ENCODE measurements around the gene USP6.
"Not testable (repeated sequence)": the region's sequence is repeated elsewhere in the genome, so short reads cannot be mapped to it uniquely, and the experiment has no call there.

Gene USP6

DNA sequence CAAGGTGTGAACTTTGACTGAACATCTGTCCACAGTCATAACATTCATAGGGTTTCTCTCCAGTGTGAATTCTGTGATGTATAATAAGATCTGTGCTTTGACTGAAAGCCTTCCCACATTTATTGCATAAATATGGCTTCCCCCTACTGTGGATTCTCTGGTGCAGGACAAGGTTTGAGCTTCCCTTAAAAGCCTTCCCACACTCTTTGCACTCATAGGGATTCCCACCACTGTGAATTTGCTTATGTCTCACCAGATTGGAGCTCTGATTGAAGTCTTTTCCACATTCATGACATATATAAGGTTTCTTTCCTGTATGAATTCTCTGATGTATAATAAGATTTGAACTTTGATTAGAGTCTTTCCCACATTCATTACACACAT is 67.6 kb downstream of the USP6 start:
- in situ Hi-C loops (cut with HindIII; ENCODE audit: low sequenced_read_pairs): no loop called here

- in situ Hi-C loops (cut with HindIII; ENCODE audit: low sequenced_read_pairs): no loop called here
Measured at GRCh38 chr17:5184288-5184687, 68.5 kb downstream of the USP6 start.

- in situ Hi-C loops (cut with HindIII; ENCODE audit: low sequenced_read_pairs): no loop called here
Measured at GRCh38 chr17:5191541-5192417, 75.9 kb downstream of the USP6 start, which contains the start of gene ZNF594. Gene ZNF594, minus strand, starts transcription at chr17:5191868. Its CDS starts 7,612 bp downstream, at chr17:5184256.

- in situ Hi-C loops (cut with HindIII; ENCODE audit: low sequenced_read_pairs): no loop called here
Measured at GRCh38 chr17:5194346-5194745, 78.5 kb downstream of the USP6 start.

GRCh38 chr17:5198472-5198871 is 82.6 kb downstream of the USP6 start:
- in situ Hi-C loops (cut with HindIII; ENCODE audit: low sequenced_read_pairs): no loop called here

DNA sequence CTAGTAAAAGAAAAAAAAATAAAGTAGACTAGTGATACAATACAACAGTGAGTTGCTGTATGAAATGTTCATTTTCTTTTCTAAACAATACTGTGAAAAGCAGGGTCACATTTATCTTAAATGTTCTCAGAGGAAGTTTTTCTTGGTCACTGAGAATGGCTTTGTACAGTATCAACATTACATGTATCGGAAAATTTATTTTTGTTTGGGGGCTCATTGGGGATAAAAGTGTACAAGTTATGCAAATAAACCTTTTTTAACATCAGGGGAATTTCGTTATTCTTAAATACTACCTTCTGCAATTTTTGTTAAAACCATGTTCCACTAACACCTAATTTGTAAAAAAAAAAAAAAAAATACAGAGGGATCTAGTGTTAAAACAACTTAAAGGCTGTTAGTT is 84.5 kb downstream of the USP6 start:
- in situ Hi-C loops (cut with HindIII; ENCODE audit: low sequenced_read_pairs): no loop called here

DNA sequence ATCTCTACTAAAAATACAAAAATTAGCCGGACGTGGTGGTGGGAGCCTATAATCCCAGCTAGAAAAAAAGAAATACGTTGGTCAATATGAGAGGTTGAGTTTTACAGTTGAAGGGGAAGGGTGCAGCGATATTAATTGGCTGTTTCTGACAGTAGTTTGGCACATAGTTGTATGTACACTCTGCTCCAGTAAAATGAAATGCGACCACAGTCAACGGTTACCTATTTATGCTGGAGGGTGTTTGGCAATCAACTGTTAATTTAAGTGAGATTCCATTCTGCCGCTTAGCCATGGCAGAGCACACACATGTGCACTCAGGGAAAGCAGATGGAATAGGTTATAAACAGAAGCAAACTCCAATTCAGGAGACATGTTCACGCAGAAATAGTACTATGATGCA is 85.2 kb downstream of the USP6 start:
- in situ Hi-C loops (cut with HindIII; ENCODE audit: low sequenced_read_pairs): no loop called here

DNA sequence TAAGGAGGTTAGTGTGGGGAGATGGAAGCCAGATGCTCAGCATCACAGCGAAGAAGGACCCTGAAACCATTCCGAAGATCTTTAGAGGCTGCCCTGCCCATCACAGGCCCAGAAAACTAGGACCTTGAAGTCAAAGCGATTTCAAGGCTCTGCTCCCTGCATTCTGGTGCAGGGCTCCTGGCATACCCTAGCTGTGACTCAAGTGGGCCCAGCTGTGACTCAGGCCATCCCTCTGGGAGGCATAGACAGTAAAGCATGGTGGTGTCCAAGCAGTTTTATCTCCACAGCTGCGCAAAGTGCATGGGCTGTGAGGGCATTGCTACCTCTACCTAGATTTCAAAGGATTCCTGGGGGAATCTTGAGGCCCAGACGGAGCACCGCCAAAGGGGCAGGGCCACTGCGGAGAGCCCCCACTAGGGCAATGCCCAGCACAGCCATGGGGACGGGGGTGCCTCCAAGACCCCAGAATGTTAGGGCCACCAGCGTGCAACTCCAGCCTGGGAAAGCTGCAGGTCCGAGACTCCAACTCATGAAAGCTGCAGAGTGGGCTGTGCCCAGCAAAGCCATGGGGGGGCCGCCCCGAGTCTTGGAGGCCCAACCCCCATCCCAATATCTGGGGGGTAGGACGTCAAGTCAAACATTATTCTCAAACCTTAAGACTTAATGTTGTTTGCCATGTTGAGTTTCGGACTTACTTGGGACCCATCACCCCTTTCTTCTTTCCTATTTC is 87.5 kb downstream of the USP6 start:
- in situ Hi-C loops (cut with HindIII; ENCODE audit: low sequenced_read_pairs): no loop called here

DNA sequence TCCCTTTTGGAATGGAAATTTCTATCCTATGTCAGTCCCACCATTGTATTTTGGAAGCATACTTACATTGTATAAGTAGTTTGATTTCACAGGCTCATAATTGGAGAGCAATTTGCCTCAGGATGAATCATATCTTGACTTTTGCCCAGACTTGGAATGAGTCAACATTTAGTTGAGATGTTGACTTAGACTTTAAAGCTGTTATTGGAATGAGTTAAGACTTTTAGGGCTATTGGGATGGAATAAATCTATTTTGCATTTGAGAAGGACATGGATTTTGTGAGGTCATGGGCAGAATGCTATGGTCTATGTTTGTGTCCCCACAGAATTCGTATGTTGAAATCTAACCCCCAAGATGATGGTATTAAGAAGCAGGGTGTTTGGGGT is 88.1 kb downstream of the USP6 start:
- in situ Hi-C loops (cut with HindIII; ENCODE audit: low sequenced_read_pairs): no loop called here

DNA sequence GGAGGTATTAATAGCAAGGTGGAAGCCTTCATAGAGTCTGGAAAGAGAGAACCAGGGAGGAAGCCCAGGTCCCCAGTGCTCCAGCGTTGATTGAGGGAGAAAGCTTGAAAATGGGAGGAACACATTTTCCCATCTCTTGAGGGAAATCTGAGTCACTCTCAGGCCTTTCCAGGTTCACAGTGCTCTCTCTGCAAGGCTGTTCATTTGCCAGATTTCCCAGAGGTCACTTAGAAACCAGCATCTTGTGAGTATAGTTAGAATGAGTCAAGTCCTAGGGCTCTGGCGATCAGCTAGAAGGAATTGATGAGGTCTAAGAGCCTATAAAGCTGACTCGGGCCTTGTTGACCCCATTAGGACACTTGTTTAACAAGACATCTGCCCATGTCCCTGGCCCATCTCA is 93.6 kb downstream of the USP6 start:
- in situ Hi-C loops (cut with HindIII; ENCODE audit: low sequenced_read_pairs): no loop called here

GRCh38 chr17:5210091-5210490 is 94.3 kb downstream of the USP6 start:
- in situ Hi-C loops (cut with HindIII; ENCODE audit: low sequenced_read_pairs): no loop called here

- in situ Hi-C loops (cut with HindIII; ENCODE audit: low sequenced_read_pairs): no loop called here
Measured at GRCh38 chr17:5210614-5211252, 94.9 kb downstream of the USP6 start.

DNA sequence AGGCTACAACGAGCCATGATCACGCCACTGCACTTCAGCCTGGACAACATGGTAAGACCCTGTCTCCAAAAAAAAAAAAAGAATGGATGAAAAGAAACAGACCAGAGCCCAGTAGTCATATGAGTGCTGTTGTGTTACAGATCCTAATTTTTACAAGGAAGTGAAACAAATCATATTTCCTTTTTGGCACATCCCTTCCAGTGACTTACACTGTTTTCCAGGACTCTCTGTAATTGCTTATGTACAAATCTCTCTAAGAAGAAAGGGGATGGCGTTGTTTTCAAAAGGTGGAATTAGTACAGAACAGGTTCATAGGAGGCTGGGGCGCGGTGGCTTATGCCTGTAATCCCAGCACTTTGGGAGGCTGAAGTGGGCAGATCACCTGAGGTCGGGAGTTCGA is 95.6 kb downstream of the USP6 start:
- in situ Hi-C loops (cut with HindIII; ENCODE audit: low sequenced_read_pairs): no loop called here

GRCh38 chr17:5217562-5217961 is 101.7 kb downstream of the USP6 start:
- in situ Hi-C loops (cut with HindIII; ENCODE audit: low sequenced_read_pairs): not testable (repeated sequence)

DNA sequence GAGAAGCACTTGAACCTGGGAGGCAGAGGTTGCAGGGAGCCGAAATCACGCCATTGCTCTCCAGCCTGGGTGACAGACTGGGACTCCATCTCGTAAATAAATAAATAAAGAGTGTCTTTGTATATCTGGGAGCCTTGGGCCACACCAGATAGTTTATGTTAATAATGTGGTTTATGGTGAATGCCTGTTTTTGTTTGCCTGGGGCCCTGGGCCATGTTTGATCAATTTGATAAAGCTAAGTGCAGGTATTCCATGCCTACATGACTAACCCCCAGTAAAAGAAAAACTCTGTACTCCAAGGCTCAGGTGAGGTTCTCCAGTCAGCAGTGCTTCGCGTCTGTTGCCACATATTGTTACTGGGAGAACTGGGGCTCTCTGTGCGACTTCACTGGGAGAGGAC is 103.7 kb downstream of the USP6 start:
- in situ Hi-C loops (cut with HindIII; ENCODE audit: low sequenced_read_pairs): no loop called here

DNA sequence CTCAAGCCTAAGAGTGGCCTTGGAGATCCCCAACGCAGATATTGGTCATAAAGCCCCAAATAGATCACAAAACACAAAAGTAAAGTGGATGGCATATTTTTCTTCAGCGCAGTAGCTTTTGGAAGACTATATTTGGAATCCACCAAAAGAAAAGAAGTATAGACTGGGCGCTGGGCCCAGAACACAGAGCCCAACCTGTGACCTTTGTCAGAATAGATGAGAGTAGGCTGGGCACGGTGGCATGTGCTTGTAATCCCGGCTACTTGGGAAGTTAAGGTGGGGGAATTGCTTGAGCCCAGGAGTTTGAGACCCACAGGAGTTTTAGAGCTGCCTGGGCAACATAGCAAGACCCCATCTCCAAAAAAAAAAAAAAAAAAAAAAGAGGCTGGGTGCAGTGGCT is 104.2 kb downstream of the USP6 start:
- in situ Hi-C loops (cut with HindIII; ENCODE audit: low sequenced_read_pairs): no loop called here

DNA sequence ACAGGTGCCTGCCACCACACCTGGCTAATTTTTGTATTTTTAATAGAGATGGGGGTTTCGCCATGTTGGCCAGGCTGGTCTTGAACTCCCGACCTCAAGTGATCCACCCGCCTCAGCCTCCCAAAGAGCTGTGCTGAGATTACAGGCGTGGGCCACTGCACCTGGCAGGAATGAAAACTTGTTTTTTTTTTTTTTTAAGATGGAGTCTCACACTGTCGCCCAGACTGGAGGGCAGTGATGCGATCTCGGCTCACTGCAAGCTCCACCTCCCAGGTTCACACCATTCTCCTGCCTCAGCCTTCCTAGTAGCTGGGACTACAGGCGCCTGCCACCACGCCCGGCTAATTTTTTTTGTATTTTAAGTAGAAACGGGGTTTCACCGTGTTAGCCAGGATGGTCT is 106.1 kb downstream of the USP6 start:
- in situ Hi-C loops (cut with HindIII; ENCODE audit: low sequenced_read_pairs): not testable (repeated sequence)

Data from DLD1 (cell line).